Right lobe of liver (tissue), 4 donors: Measurements from ENCODE around the gene ADI1.

Source experiments
- POLR2A ChIP-seq: fragments of 450-650 bp; IDR thresholded peaks from one replicate; pipeline ENCODE4 v1.6.1; 2017; ENCODE audit warnings: antibody characterized with exemption, mild to moderate bottlenecking
- TF ChIP-seq, protein P1 (sequence below), 4 donors: fragments of 200-600 bp in 3 of 4; fragments of 450-650 bp in 1 of 4; IDR thresholded peaks; one replicate each; pipeline versions ENCODE4 v1.5.1 to v1.8.0; 2016 to 2022; ENCODE audit warnings: antibody characterized with exemption in 4 of 4, mild to moderate bottlenecking in 2 of 4
- donor health status: DM: no; HTN: no; CAD: no.
- donor health status: DM: no; HTN: no; CAD: no.
- donor health status: DM: no; HTN: yes; CAD: no.

DNA sequence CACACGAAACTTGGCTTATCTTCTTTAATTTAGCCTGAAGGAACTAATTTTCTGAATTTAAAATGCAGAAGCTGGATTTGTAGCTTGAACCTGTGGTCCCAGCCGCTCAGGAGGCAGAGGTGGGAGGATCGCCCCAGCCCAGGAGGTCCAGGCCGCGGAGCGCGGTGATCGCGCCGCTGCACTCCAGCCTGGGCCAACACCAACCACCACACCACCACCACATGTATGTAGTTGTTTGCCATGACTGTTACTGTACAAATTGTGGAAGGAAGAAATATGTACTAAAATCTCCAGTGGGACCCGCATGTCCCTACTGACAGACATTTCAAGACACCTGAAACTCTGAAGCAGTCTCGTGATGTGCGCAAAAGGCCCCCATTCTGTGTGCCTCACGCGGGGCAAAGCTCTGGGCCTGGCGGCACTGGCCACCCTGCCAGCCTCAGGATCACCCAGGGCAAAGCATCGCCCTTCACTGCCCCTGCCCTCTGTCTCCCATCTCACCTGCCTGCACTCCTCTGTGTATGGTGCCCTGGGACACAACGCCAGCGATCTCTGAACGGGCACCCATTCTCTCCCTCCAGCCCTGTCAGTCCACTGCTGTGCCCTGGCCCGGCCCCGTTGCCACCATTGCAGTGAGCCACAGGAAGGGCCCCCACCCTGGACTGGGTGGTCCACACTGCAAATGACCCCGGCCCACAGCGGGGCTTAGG, 10.1 kb upstream of the ADI1 start:
- TF ChIP-seq, protein P1, sequence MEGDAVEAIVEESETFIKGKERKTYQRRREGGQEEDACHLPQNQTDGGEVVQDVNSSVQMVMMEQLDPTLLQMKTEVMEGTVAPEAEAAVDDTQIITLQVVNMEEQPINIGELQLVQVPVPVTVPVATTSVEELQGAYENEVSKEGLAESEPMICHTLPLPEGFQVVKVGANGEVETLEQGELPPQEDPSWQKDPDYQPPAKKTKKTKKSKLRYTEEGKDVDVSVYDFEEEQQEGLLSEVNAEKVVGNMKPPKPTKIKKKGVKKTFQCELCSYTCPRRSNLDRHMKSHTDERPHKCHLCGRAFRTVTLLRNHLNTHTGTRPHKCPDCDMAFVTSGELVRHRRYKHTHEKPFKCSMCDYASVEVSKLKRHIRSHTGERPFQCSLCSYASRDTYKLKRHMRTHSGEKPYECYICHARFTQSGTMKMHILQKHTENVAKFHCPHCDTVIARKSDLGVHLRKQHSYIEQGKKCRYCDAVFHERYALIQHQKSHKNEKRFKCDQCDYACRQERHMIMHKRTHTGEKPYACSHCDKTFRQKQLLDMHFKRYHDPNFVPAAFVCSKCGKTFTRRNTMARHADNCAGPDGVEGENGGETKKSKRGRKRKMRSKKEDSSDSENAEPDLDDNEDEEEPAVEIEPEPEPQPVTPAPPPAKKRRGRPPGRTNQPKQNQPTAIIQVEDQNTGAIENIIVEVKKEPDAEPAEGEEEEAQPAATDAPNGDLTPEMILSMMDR (IDR thresholded peaks at IDR 0.05) = no peak
- no peak for TF ChIP-seq POLR2A
